HepG2 (cell line): Measurements from ENCODE around the gene OR52L1. TPM values are rescaled to one million over a fixed set of nuclear protein-coding genes. Genes with fewer than 3 reads are reported as not detected.
A peak's percentile ranks its signal among the peaks of the same experiment; 100 is the strongest.

ENCODE experiments used
- ATAC-seq: fragments of 200-7000 bp; cut with Tn5 transposase; 3 replicates; pipeline ENCODE4 v1.9.1; 2020; ENCODE audit warnings: mild to moderate bottlenecking, moderate library complexity
- Bru-seq: library from RNA; stranded (reverse); fragments of 400-500 nt; gene quantifications from one replicate; lab custom pipeline; 2021; lab: Mats Ljungman, UMichigan
- BruChase-seq, 2 experiments: library from RNA; stranded (reverse); fragments of 400-500 nt; gene quantifications; one replicate each; lab custom pipeline; 2021; lab: Mats Ljungman, UMichigan
- BruUV-seq: library from RNA; stranded (reverse); fragments of 400-500 nt; replicated peaks from 2 replicates; lab custom pipeline; 2021; lab: Mats Ljungman, UMichigan
- CTCF ChIA-PET: fragments of 300-600 bp; formaldehyde crosslinking; extraction: SDS; loops from one replicate; lab custom pipeline; 2021; ENCODE audit warnings: low total read pairs, inconsistent platforms, low intra/inter-chr PET ratio; lab: Yijun Ruan, JAX
- POLR2A ChIA-PET: fragments of 350-600 bp; sonication (Branson Sonifier 250); formaldehyde crosslinking; loops from one replicate; lab custom pipeline; 2020; ENCODE audit warnings: antibody characterized with exemption, inconsistent platforms; lab: Yijun Ruan, JAX
- DNase-seq: peaks from one replicate; pipeline ENCODE4 v3.0.0-alpha.2; 2015; ENCODE audit warnings: low spot score
- FAIRE-seq: peaks from 3 replicates; lab custom pipeline; 2011; peaks lifted over from hg19 to GRCh38; lab: Jason Lieb, UNC
- H2AFZ ChIP-seq: one replicate; pipeline ENCODE4 v1.6.1; 2011; ENCODE audit warnings: low read length, inconsistent platforms
- H3K27ac ChIP-seq: fragments of 300-600 bp; 3 replicates; pipeline ENCODE4 v1.8.0; 2011; ENCODE audit warnings: mixed run types, mild to moderate bottlenecking, mixed read lengths, low read length, inconsistent platforms; ENCODE audit not compliant: insufficient read depth; ENCODE audit errors: extremely low read length
- H3K27me3 ChIP-seq, 2 experiments: fragments of 200-600 bp in 1 of 2; 2 replicates in 1 of 2; 3 replicates in 1 of 2; pipeline versions ENCODE4 v1.6.0 to v1.8.0; 2011; ENCODE audit warnings: low read length in 2 of 2, mild to moderate bottlenecking in 2 of 2, moderate library complexity in 2 of 2, inconsistent platforms in 1 of 2; ENCODE audit not compliant: insufficient read depth in 2 of 2, control insufficient read depth in 1 of 2
- H3K36me3 ChIP-seq, 2 experiments: fragments of 200-600 bp in 1 of 2; replicated peaks in 1 of 2; 2 replicates in 1 of 2; 3 replicates in 1 of 2; pipeline versions ENCODE4 v1.5.1 to v1.8.0; 2011; ENCODE audit warnings: low read length in 2 of 2, inconsistent platforms in 1 of 2; ENCODE audit not compliant: insufficient read depth in 2 of 2, control insufficient read depth in 1 of 2
- H3K4me1 ChIP-seq: 2 replicates; pipeline ENCODE4 v1.5.1; 2012; ENCODE audit warnings: low read length, inconsistent platforms; ENCODE audit not compliant: insufficient read depth
- H3K4me2 ChIP-seq: 2 replicates; pipeline ENCODE4 v1.6.0; 2011; ENCODE audit warnings: low read depth, low read length, inconsistent platforms
- H3K4me3 ChIP-seq, 3 experiments: fragments of 200-600 bp in 1 of 3; sonication (generic), shearing (Covaris generic) in 1 of 3; replicated peaks in 1 of 3; 2 replicates each; pipeline ENCODE4 v1.5.1; 2011 to 2016; ENCODE audit warnings: low read length in 3 of 3, inconsistent platforms in 2 of 3, low read depth in 2 of 3, mild to moderate bottlenecking in 2 of 3, control low read depth in 1 of 3, mixed read lengths in 1 of 3; ENCODE audit not compliant: insufficient read depth in 1 of 3
- H3K79me2 ChIP-seq: one replicate; pipeline ENCODE4 v1.6.1; 2011; ENCODE audit warnings: low read length, inconsistent platforms; ENCODE audit not compliant: insufficient read depth
- H3K9ac ChIP-seq: 2 replicates; pipeline ENCODE4 v1.6.0; 2011; ENCODE audit warnings: mild to moderate bottlenecking, low read depth, low read length, inconsistent platforms; ENCODE audit not compliant: insufficient read depth
- H3K9me3 ChIP-seq: 2 replicates; pipeline ENCODE4 v1.5.1; 2012; ENCODE audit warnings: mild to moderate bottlenecking, low read length
- H4K20me1 ChIP-seq: 2 replicates; pipeline ENCODE4 v1.6.0; 2011; ENCODE audit warnings: inconsistent platforms, mild to moderate bottlenecking, low read length, moderate library complexity; ENCODE audit not compliant: insufficient read depth
- ATAD3A ChIP-seq: sonication (generic); formaldehyde crosslinking; IDR thresholded peaks from 2 replicates; pipeline ENCODE4 v1.4.0; 2020; ENCODE audit warnings: missing genetic modification reagents
- ETV5 ChIP-seq: IDR thresholded peaks from 2 replicates; pipeline ENCODE4 v1.6.1; 2018; ENCODE audit warnings: missing biosample characterization, missing genetic modification reagents, inconsistent platforms, borderline replicate concordance
- FOXP4 ChIP-seq: sonication (generic); formaldehyde crosslinking; IDR thresholded peaks from 2 replicates; pipeline ENCODE4 v1.4.0; 2020; ENCODE audit warnings: missing genetic modification reagents
- MXI1 ChIP-seq: IDR thresholded peaks from 3 replicates; pipeline ENCODE4 v1.6.1; 2012; ENCODE audit warnings: low read depth, low read length, inconsistent platforms, borderline replicate concordance
- RELA ChIP-seq: sonication (generic); formaldehyde crosslinking; IDR thresholded peaks from 2 replicates; pipeline ENCODE4 v1.4.0; 2020; ENCODE audit warnings: missing genetic modification reagents
- SNAPC5 ChIP-seq: sonication (generic); formaldehyde crosslinking; IDR thresholded peaks from 2 replicates; pipeline ENCODE4 v1.8.1; 2023; ENCODE audit warnings: mild to moderate bottlenecking, missing genetic modification reagents, borderline replicate concordance
- SOX6 ChIP-seq, 2 experiments: fragments of 450-650 bp in 1 of 2; sonication (generic) in 1 of 2; formaldehyde crosslinking in 1 of 2; IDR thresholded peaks; 2 replicates each; pipeline versions ENCODE4 v1.4.0 to v1.6.1; 2017 to 2020; ENCODE audit warnings: antibody characterized with exemption in 1 of 2, mild to moderate bottlenecking in 1 of 2, missing genetic modification reagents in 1 of 2
- SP2 ChIP-seq: sonication (generic); formaldehyde crosslinking; IDR thresholded peaks from 2 replicates; pipeline ENCODE4 v1.5.1; 2020; ENCODE audit warnings: mild to moderate bottlenecking, missing genetic modification reagents
- ZNF33A ChIP-seq: sonication (generic); formaldehyde crosslinking; IDR thresholded peaks from 2 replicates; pipeline ENCODE4 v1.5.1; 2020; ENCODE audit warnings: missing genetic modification reagents, mild to moderate bottlenecking, moderate library complexity, borderline replicate concordance
- ZNF430 ChIP-seq: sonication (generic); formaldehyde crosslinking; IDR thresholded peaks from 2 replicates; pipeline ENCODE4 v1.9.0; 2021; ENCODE audit warnings: mild to moderate bottlenecking, missing genetic modification reagents
- ZNF788 ChIP-seq: sonication (generic); formaldehyde crosslinking; IDR thresholded peaks from 2 replicates; pipeline ENCODE4 v1.5.0; 2020; ENCODE audit warnings: mild to moderate bottlenecking, missing genetic modification reagents, borderline replicate concordance
- ZSCAN25 ChIP-seq: sonication (generic); formaldehyde crosslinking; IDR thresholded peaks from 2 replicates; pipeline ENCODE4 v1.8.0; 2022; ENCODE audit warnings: mild to moderate bottlenecking, missing genetic modification reagents
- WGBS: methylation state at CpG from one replicate; pipeline ENCODE4 v1.1.6; 2017; ENCODE audit warnings: low lambda C conversion rate; 5-methylcytosine and 5-hydroxymethylcytosine counted together
- in situ Hi-C: cut with HindIII; loops from 2 replicates; pipeline ENCODE4 v1.10.0; 2017; ENCODE audit warnings: low pct_unique_long_range_greater_than_20kb; ENCODE audit not compliant: extremely low pct_ligation_motif_present
- intact Hi-C: fragments of 100-400 bp; cut with micrococcal nuclease; formaldehyde crosslinking; loops from one replicate; pipeline ENCODE4 v1.10.0; 2022; ENCODE audit not compliant: unreplicated experiment
- long read RNA-seq, 2 experiments: library from RNA in 1 of 2; library from polyadenylated mRNA in 1 of 2; stranded (forward) in 1 of 2; unstranded in 1 of 2; transcript quantifications; one replicate each; pipeline ENCODE4 v2.0.0, GENCODE V29; 2019 to 2022
- polyA minus RNA-seq, 3 experiments: library from RNA; depleted of rRNA, polyadenylated mRNA; stranded (reverse); fragments of >200 nt; gene quantifications; 2 replicates each; pipeline ENCODE4 v1.2.3, GENCODE V29; 2011; ENCODE audit warnings: low replicate concordance in 1 of 3
- polyA plus RNA-seq, 8 experiments: library from polyadenylated mRNA; depleted of rRNA in 3 of 8; stranded (reverse) in 7 of 8; unstranded in 1 of 8; fragments of >200 nt; fragmentation: Illumina TruSeq in 4 of 8; extraction: Trizol in 4 of 8; gene quantifications; 2 replicates each; pipeline versions ENCODE4 v1.2.1 to v1.2.3, GENCODE V29; 2011 to 2016; ENCODE audit warnings: low read depth in 4 of 8, missing spikeins in 1 of 8, mixed read lengths in 1 of 8; ENCODE audit not compliant: insufficient read depth in 1 of 8
- total RNA-seq, 5 experiments: library from RNA; depleted of rRNA; stranded (reverse); fragments of >200 nt; fragmentation: Illumina TruSeq; extraction: Trizol; gene quantifications; 2 replicates each; pipeline ENCODE4 v1.2.3, GENCODE V29; 2016; ENCODE audit warnings: low read depth in 1 of 5

OR52L1 gene
- total RNA-seq (2016; rRNA removed; fragmentation: Illumina TruSeq; extraction: Trizol) (not detected in 2 replicates), polyA plus RNA-seq (2011; rRNA removed) (not detected in 2 replicates), polyA minus RNA-seq (2011; rRNA and poly(A)+ RNA removed; ENCODE audit: low replicate concordance) (not detected in 2 replicates), Bru-seq, nascent RNA (not detected), BruChase-seq, experiment 1, labeled RNA remaining after a 6-hour chase (not detected), BruChase-seq, experiment 2, labeled RNA remaining after a 2-hour chase (percentile 23 among the genes with signal in this experiment)
- total RNA-seq (2016; cell fraction: cytosol; rRNA removed; fragmentation: Illumina TruSeq; extraction: Trizol; ENCODE audit: low read depth) = not detected in 2 replicates
- not detected in 2 replicates for total RNA-seq (2016; cell fraction: insoluble cytoplasmic fraction; rRNA removed; fragmentation: Illumina TruSeq; extraction: Trizol)
- total RNA-seq (2016; cell fraction: membrane; rRNA removed; fragmentation: Illumina TruSeq; extraction: Trizol) = not detected in 2 replicates
- not detected in 2 replicates for total RNA-seq (2016; cell fraction: nucleus; rRNA removed; fragmentation: Illumina TruSeq; extraction: Trizol)
- not detected in 2 replicates for polyA plus RNA-seq (2011; cell fraction: cytosol; rRNA removed)
- polyA plus RNA-seq (2011; cell fraction: nucleus; rRNA removed) = not detected in 2 replicates
- not detected in 2 replicates for polyA plus RNA-seq (2012)
- polyA plus RNA-seq (2016; cell fraction: cytosol; fragmentation: Illumina TruSeq; extraction: Trizol; ENCODE audit: low read depth) = not detected in 2 replicates
- not detected in 2 replicates for polyA plus RNA-seq (2016; cell fraction: insoluble cytoplasmic fraction; fragmentation: Illumina TruSeq; extraction: Trizol; ENCODE audit: low read depth)
- not detected in 2 replicates for polyA plus RNA-seq (2016; cell fraction: membrane; fragmentation: Illumina TruSeq; extraction: Trizol; ENCODE audit: low read depth)
- polyA plus RNA-seq (2016; cell fraction: nucleus; fragmentation: Illumina TruSeq; extraction: Trizol; ENCODE audit: insufficient read depth, low read depth) = not detected in 2 replicates
- not detected in 2 replicates for polyA minus RNA-seq (2011; cell fraction: cytosol; rRNA and poly(A)+ RNA removed)
- not detected in 2 replicates for polyA minus RNA-seq (2011; cell fraction: nucleus; rRNA and poly(A)+ RNA removed)
- long read RNA-seq, experiment 1 = 0 reads
- long read RNA-seq, experiment 2 = 0 reads

- WGBS = 0% methylated on average over 1 of the region's 1 CpG
- no peak for FAIRE-seq
- POLR2A ChIA-PET = no interaction called here
- BruUV-seq = no TSS peak
- TF ChIP-seq ETV5 (CRISPR knock-in tag) (no peak), ZSCAN25 (no peak), MXI1 (no peak), SP2 (CRISPR knock-in tag) (no peak), ATAD3A (CRISPR knock-in tag) (no peak), ZNF430 (CRISPR knock-in tag) (no peak), RELA (CRISPR knock-in tag) (no peak), SNAPC5 (no peak), FOXP4 (CRISPR knock-in tag) (no peak), ZNF788 (CRISPR knock-in tag) (no peak), SOX6 (IDR thresholded peaks at IDR 0.05) (no peak), SOX6 (CRISPR knock-in tag; IDR thresholded peaks at IDR 0.05) (no peak), ZNF33A (CRISPR knock-in tag) (no peak)
- H3K4me2 ChIP-seq = no peak within 1 kb of the TSS
- CTCF ChIA-PET = no interaction called here
- no peak within 1 kb of the TSS for H3K4me3 ChIP-seq
- H4K20me1 ChIP-seq = no peaks in the 10 kb centered on the region
- H3K79me2 ChIP-seq = no peaks in the 10 kb centered on the region
- peaks cover 0 to 2% of the 10 kb centered on the region in 2 experiments; a peak in 1 of 5 replicates for H3K27me3 ChIP-seq
- no peak for DNase-seq
- no peak within 1 kb of the TSS for H2AFZ ChIP-seq
- H3K36me3 ChIP-seq = no peaks in the 10 kb centered on the region
- intact Hi-C loops (no loop called here), in situ Hi-C loops (no loop called here)
- no peaks in the 10 kb centered on the region for H3K4me1 ChIP-seq
- ATAC-seq = no peak
- no peaks in the 10 kb centered on the region for H3K9me3 ChIP-seq
- no peak within 1 kb of the TSS for H3K27ac ChIP-seq
- H3K9ac ChIP-seq = no peak within 1 kb of the TSS
Observed at GRCh38 chr11:5986885-5987284, at the start of gene OR52L1. OR52L1 (minus strand) TSS chr11:5986985; CDS start chr11:5986930, 55 bp downstream.
